Stimulated activated naive CD4-positive, alpha-beta T cell (primary cell): ENCODE measurements around the gene SHISA5.
"Not testable (repeated sequence)": the region's sequence is repeated elsewhere in the genome, so short reads cannot be mapped to it uniquely, and the experiment has no call there.

Experiments used
- DNase-seq, 6 experiments: peaks; one replicate each; lab custom pipeline; 2025; lab: John Stamatoyannopoulos, UW

Gene SHISA5

DNA sequence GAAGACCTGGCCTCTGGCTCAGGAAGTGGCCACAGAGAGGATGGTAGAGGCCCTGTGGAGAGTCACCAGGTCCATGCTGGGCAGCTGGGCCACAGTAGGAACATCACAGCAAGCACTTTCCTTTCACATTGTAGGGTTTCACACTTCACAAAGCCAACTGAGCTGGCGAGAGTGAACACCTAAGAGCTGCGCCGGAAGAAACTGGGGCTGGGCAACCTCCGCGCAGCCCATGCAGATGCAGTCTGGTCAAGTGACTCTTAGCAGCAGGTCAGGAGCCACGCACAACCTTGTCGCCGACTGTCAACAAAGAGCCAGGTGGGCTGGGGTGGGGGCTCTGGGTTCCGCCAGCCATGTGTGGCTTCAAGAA lies 15.3 kb upstream of the SHISA5 start:
- no peak for DNase-seq

- peak in 1 of 6 experiments; percentile 15 for DNase-seq
Observed at GRCh38 chr3:48518638-48519276, 14.8 kb upstream of the SHISA5 start.

- no peak for DNase-seq
Observed at GRCh38 chr3:48518069-48518468, 14.1 kb upstream of the SHISA5 start.

DNA sequence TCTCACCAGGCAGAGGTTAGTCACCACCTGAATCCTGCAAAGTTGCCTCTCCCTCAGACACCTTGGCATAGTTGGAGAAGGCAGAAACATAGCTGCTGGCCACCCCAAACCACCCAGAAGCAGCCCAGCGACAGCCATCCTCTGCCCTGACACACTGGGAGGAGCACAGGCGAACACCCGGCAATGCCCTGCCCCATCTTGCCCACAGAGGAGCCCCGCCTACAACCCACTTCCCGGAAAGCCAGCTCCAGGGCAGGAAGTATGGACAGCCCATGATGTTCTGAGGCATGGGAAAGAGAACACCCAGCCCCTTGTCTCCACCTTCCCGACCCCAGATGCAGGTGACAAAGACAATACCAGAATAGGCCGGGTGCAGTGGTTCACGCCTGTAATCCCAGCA lies 12.6 kb upstream of the SHISA5 start:
- DNase-seq, result peak in 1 of 6 experiments; percentile 13

DNA sequence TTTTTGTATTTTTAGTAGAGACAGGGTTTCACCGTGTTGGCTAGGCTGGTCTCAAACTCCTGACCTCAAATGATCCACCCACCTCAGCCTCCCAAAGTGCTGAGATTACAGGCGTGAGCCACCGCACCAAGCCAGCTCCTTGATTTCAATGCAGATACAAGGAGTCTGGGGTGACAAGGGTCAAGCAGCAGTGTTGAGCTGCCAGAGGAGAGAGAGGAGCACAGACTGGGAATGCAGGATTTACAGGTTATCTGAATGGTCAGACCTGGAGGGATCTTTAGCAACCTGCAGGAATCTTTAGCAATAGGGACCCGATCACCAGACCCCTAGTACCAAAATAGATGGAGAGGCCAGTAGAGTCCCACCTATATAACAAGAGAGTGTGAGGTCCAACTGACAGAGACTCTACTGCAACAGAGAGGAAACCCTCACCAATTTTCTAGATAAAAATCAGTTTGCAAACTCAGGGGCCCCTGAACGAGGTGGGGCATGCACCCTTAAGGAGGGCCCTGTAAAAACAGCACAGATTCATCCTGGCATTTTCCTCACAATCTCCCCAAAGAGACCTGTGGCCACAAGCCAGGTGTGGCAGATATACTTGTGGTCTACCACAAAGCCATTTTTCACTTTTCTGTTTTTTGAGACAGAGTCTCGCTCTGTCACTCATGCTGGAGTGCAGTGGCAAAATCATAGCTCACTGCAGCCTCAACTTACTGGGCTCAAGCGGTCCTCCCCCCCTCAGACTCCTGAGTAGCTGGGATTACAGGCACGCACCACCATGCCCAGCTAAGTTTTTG lies 10.7 kb upstream of the SHISA5 start:
- peak in 3 of 6 experiments; percentile 29 to 61 (median 51) for DNase-seq

GRCh38 chr3:48511551-48511950 lies 7.6 kb upstream of the SHISA5 start:
- no peak for DNase-seq

DNA sequence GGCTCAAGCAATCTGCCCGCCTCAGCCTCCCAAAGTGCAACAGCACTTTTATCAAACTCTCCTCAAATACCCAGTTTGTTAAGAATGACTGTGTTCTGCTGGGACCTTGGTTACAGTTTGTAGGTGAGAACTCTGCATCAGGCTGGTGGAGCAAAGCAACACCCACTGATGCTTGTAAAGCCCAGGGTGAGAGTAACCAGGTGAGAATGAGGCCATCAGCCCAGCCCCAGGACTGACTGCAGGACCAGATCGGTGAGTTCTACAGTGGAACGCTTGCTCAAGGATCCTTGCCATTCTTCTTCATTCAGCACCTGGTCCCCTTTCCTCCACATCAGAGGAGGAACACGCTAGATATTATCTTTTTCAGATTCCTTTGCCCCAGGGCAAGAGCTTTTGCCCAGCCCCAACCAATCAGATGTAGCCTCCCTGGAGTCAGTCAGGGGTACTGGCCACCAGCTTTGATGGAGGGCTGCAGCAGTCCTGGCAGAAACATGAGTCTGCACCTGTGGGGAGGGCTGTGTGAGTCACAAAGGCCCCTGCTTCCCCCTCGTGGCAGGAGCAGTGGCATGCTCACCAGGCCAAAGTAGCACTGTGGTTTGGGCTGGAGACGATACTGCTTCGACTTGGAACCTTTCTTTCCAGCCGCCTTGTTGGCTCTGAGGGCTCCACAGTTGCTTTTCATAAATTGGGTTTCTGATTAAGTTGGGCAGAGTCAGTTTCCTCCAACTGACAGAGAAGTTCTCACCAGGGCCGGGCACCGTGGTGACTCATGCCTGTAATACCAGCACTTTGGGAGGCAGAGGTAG lies 3.5 kb upstream of the SHISA5 start:
- peak; percentile 51 to 72 (median 61) for DNase-seq

- no peak for DNase-seq
Observed at GRCh38 chr3:48505968-48506504, 2.1 kb upstream of the SHISA5 start.

DNA sequence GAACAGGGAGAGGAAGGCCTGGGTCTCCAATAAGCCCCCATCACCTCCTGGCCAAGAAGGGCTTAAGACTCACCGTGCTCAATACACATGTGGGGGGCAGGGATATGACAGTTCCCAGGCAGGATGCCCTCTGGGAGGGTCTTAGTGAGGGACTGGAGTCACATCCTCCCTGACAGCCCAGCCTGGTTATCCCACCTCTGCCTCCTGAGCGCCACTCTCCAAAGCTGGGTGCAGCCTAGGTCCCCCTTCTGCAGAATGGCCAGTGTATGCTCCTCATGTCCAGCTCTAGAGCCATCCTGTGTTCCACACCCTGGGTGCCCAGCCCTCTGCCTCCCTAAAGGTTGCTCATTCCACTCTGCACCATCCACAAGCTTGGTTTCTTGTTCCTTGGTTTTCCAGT lies 1.2 kb upstream of the SHISA5 start:
- DNase-seq, result no peak

- DNase-seq, result peak in 1 of 6 experiments; percentile 48
Observed at GRCh38 chr3:48503401-48504050, 448 bp downstream of the SHISA5 start.

- peak in 1 of 6 experiments; percentile 5 for DNase-seq
Observed at GRCh38 chr3:48502728-48503168, 1.2 kb downstream of the SHISA5 start.

DNA sequence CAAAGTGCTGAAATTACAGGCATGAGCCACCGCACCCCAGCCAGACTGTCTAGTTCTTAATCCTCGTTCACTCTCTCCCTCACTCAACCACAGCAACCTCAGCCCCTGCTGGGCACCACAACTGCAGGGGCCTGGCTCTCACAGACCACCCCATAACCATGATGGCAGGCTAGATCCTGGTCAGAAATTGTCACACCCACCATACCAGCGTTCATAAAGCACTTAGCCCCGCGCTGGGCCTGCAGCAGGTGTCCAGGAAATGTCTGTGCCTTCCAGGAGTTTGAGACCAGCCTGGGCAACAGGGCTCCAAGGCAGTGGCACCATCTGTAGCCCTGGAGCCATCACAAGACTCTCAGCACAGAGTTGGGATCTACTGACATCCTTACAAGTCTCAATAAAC lies 1.9 kb downstream of the SHISA5 start:
- no peak for DNase-seq

GRCh38 chr3:48501196-48501595 lies 2.8 kb downstream of the SHISA5 start:
- no peak for DNase-seq

DNA sequence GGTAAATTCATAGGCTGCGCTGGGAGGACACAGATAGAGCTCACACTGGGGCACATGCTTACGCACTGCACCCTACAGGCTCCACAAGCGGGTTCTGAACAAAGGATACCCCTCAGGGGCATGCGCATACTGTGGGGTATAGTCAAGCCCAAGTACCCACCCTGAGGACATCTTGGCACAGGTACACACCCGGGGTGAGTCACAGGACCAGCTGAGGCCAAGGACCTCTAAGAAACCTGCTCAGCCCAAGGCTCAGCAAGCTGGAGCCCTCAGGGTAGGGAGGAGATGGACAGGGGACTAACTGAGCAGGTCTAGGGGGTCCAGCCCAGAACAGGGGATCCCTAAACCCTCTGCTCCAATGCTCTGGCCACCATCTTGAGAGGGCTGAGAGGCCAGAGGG lies 3.3 kb downstream of the SHISA5 start:
- DNase-seq, result no peak

DNA sequence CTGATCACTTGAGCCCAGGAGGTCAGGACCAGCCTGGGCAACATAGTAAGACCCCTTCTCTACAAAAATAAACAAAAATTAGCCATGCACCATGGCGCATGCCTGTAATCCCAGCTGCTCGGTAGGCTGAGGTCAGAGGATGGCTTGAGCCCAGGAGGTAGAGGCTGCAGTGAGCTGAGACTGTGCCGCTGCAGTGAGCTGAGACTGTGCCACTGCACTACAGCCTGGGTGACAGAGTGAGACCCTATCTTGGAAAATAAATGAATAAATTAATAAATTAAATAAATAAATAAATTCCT lies 10.8 kb downstream of the SHISA5 start:
- no peak for DNase-seq

GRCh38 chr3:48492461-48493202 lies 11.3 kb downstream of the SHISA5 start:
- DNase-seq, result no peak

GRCh38 chr3:48486952-48487351 lies 17.0 kb downstream of the SHISA5 start:
- DNase-seq, result no peak

DNA sequence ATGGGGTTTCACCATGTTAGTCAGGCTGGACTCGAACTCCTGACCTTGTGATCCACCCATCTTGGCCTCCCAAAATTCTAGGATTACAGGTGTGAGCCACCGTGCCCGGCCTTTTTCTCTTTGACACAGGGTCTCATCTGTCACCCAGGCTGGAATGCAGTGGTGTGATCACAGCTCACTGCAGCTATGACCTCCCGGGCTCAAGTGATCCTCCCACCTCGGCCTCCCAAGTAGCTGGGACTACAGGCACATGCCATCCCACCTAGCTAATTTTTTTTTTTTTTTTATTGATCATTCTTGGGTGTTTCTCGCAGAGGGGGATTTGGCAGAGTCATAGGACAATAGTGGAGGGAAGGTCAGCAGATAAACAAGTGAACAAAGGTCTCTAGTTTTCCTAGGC lies 21.2 kb downstream of the SHISA5 start:
- DNase-seq, result not testable (repeated sequence)

- not testable (repeated sequence) for DNase-seq
Observed at GRCh38 chr3:48480891-48481290, 23.1 kb downstream of the SHISA5 start.

- DNase-seq, result peak; percentile 20 to 90 (median 70)
Observed at GRCh38 chr3:48478626-48479555, 25.1 kb downstream of the SHISA5 start.
